ENCODE results near the gene IFNA17.

GRCh38 chr9:21252721-21253547, 24.9 kb upstream of the IFNA17 start:
- TF ChIP-seq CTCF (IDR thresholded peaks at IDR 0.05) (peak; percentile 19 to 44 (median 36)), POLR2AphosphoS5 (IDR thresholded peaks at IDR 0.05) (no peak), POLR2A (IDR thresholded peaks at IDR 0.05) (no peak)
